ENCODE measurements around the gene RBMS3.

- TF ChIP-seq CTCF (IDR thresholded peaks at IDR 0.05) (no peak), POLR2AphosphoS5 (IDR thresholded peaks at IDR 0.05) (no peak)
Measured at GRCh38 chr3:29922992-29923746, 642.3 kb downstream of the RBMS3 start.
